CD4-positive, alpha-beta memory T cell (primary cell): ENCODE measurements around the gene SMIM45.

Source experiments
- CTCF ChIA-PET: fragments of 350-600 bp; sonication (Branson Sonifier 250); formaldehyde crosslinking; loops from one replicate; lab custom pipeline; 2021; ENCODE audit warnings: inconsistent platforms; ENCODE audit not compliant: partially characterized antibody; lab: Charles Lee
- POLR2A ChIA-PET: fragments of 350-600 bp; sonication (Branson Sonifier 250); formaldehyde crosslinking; loops from one replicate; lab custom pipeline; 2021; ENCODE audit not compliant: partially characterized antibody; lab: Charles Lee
- DNase-seq, 5 donors: peaks; one replicate each; pipeline versions ENCODE4 v3.0.0 to v3.0.0-alpha.2; 2020 to 2022; ENCODE audit warnings: mixed read lengths in 1 of 5
- H3K27ac ChIP-seq: one replicate; pipeline ENCODE4 v1.7.0; 2013; ENCODE audit warnings: low read depth, low read length
- H3K27me3 ChIP-seq: 2 replicates; pipeline ENCODE4 v1.7.0; 2013; ENCODE audit warnings: mild to moderate bottlenecking, low read length, moderate library complexity; ENCODE audit not compliant: insufficient read depth
- H3K36me3 ChIP-seq: 2 replicates; pipeline ENCODE4 v1.7.0; 2013; ENCODE audit warnings: mild to moderate bottlenecking, low read length, moderate library complexity; ENCODE audit not compliant: insufficient read depth
- H3K4me1 ChIP-seq: 2 replicates; pipeline ENCODE4 v1.7.0; 2013; ENCODE audit warnings: mild to moderate bottlenecking, low read length, moderate library complexity; ENCODE audit not compliant: insufficient read depth
- H3K4me3 ChIP-seq, 2 donors: one replicate each; pipeline ENCODE4 v1.7.0; 2013; ENCODE audit warnings: low read length in 2 of 2, mild to moderate bottlenecking in 1 of 2
- H3K9me3 ChIP-seq, 2 donors: one replicate each; pipeline ENCODE4 v1.7.0; 2013; ENCODE audit warnings: low read length in 2 of 2, control low read depth in 1 of 2; ENCODE audit not compliant: control insufficient read depth in 1 of 2
- H3K27ac Mint-ChIP-seq, 7 donors: one replicate each; pipeline ENCODE4 v1.8.0; 2020 to 2021; ENCODE audit warnings: mixed read lengths in 7 of 7, mild to moderate bottlenecking in 6 of 7, inconsistent platforms in 3 of 7, moderate library complexity in 3 of 7
- H3K27me3 Mint-ChIP-seq, 2 donors: one replicate each; pipeline ENCODE4 v1.8.0; 2020 to 2021; ENCODE audit warnings: mixed read lengths in 2 of 2
- H3K36me3 Mint-ChIP-seq, 2 donors: one replicate each; pipeline ENCODE4 v1.8.0; 2020 to 2021; ENCODE audit warnings: mixed read lengths in 2 of 2, inconsistent platforms in 1 of 2, mild to moderate bottlenecking in 1 of 2
- H3K4me1 Mint-ChIP-seq, 4 donors: one replicate each; pipeline ENCODE4 v1.8.0; 2020 to 2021; ENCODE audit warnings: mixed read lengths in 4 of 4, mild to moderate bottlenecking in 1 of 4
- H3K4me3 Mint-ChIP-seq, 8 donors: one replicate each; pipeline ENCODE4 v1.8.0; 2020 to 2021; ENCODE audit warnings: mixed read lengths in 8 of 8, mild to moderate bottlenecking in 7 of 8, moderate library complexity in 6 of 8, inconsistent platforms in 3 of 8
- H3K9me3 Mint-ChIP-seq, 8 donors: one replicate each; pipeline ENCODE4 v1.8.0; 2020 to 2021; ENCODE audit warnings: mixed read lengths in 8 of 8, mild to moderate bottlenecking in 5 of 8, inconsistent platforms in 3 of 8, moderate library complexity in 1 of 8
- intact Hi-C: fragments of 100-400 bp; cut with micrococcal nuclease; formaldehyde crosslinking; loops from one replicate; pipeline ENCODE4 v1.15.1; 2023

SMIM45 gene

DNA sequence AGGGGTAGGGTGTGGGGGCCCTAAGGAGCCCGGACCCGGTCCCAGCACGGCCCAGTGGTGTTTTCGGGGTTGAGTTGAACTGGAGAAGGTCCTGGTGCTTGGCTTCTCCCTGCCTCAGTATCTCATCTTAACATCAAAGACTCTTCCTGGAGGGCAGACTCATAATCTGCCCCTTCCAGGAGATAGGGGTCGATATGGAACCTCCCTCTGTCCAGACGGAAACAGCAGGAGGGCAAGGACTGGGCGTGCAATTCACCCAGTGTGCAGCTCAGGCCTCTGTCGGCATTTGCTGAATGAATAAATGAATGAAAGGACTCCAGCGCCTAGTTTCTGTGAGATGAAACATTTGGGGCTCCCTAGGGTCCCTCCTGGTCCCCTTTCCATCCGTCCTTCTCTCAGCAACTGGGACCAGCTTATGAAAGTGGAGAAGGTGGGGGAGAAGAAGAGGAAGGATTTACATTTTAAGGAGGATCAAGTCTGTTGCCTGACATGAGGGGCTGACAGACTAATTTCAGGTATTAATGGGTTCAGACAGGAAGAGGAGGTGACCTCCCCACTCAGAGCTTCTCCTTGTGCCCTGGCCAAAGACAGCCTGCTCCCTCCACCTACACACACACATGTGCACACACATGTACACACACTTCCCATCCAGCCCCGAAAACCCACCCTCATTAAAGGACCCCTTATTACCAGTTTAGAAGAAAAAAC lies 36.0 kb upstream of the SMIM45 start:
- Histone ChIP-seq H3K27ac (no peak overlapping the region), H3K4me3 (no peak overlapping the region), H3K36me3 (no peaks in the 10 kb centered on the region), H3K9me3 (no peaks in the 10 kb centered on the region), H3K27me3 (peaks cover 20% of the 10 kb centered on the region), H3K4me1 (peaks cover 33% of the 10 kb centered on the region)
- H3K4me1 Mint-ChIP-seq = peaks cover 8 to 40% (median 20%) of the 10 kb centered on the region in 4 donors
- peak overlapping the region in 3 of 7 donors; percentile 43 to 60 (median 60) for H3K27ac Mint-ChIP-seq
- intact Hi-C loops = loop anchor here (1.0 kb wide), 1 partner anchor 84 kb away; no protein-coding TSS in a partner anchor
- no peaks in the 10 kb centered on the region for H3K36me3 Mint-ChIP-seq
- H3K9me3 Mint-ChIP-seq = no peaks in the 10 kb centered on the region
- H3K4me3 Mint-ChIP-seq = peak overlapping the region; percentile 8 to 59 (median 44)
- peaks cover 16 to 25% of the 10 kb centered on the region in 2 donors for H3K27me3 Mint-ChIP-seq
- ChIA-PET POLR2A (interaction anchor here (1.0 to 5.8 kb wide), 3 partner anchors 10 to 135 kb away, joined by 3 to 50 read pairs (median 23); partner anchors contain the start of gene TNFRSF13C), CTCF (interaction anchor here (1.0 to 1.8 kb wide), 2 partner anchors 10 to 11 kb away, joined by 5 to 6 read pairs; partner anchors contain the start of gene TNFRSF13C)
- no peak for DNase-seq

DNA sequence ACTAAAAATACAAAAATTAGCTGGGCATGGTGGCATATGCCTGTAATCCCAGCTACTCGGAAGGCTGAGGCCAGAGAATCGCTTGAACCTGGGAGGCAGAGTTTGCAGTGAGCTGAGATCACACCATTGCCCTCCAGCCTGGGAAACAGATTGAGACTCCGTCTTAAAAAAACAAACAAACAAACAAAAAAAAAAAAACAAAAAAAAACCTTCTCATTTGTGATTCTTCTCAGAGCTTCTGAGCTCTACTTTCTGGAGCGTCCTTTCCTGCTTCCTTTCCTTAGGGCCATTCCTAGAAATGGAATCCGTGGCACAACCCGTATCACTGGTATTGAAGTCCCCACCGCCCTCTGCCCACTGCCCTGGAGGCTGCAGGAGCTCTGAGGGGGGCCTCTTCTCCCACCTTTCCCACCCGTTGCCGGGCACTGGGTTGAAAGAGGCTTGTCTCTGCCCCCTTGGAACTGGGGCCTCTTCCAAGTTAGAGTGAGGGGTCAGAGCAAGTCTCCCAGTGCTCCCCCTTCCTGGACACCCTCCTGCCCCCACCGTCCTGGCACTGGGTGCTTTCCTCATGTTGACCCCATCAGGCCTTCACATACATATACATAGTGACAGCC lies 35.1 kb upstream of the SMIM45 start:
- intact Hi-C loops = no loop called here
- POLR2A ChIA-PET = interaction anchor here (1.0 to 5.8 kb wide), 4 partner anchors 8 to 136 kb away, joined by 3 to 50 read pairs (median 15); partner anchors contain the start of gene TNFRSF13C
- Histone ChIP-seq H3K27me3 (peaks cover 16% of the 10 kb centered on the region), H3K4me3 (no peak overlapping the region), H3K36me3 (no peaks in the 10 kb centered on the region), H3K4me1 (peaks cover 28% of the 10 kb centered on the region), H3K9me3 (no peaks in the 10 kb centered on the region), H3K27ac (no peak overlapping the region)
- no peaks in the 10 kb centered on the region for H3K36me3 Mint-ChIP-seq
- no peak for DNase-seq
- peak overlapping the region in 1 of 8 donors; percentile 54 for H3K4me3 Mint-ChIP-seq
- H3K9me3 Mint-ChIP-seq = no peaks in the 10 kb centered on the region
- H3K27ac Mint-ChIP-seq = no peak overlapping the region
- CTCF ChIA-PET = interaction anchor here (1.0 to 1.8 kb wide), 2 partner anchors 9 to 10 kb away, joined by 5 to 6 read pairs; partner anchors contain the start of gene TNFRSF13C
- peaks cover 6 to 33% (median 17%) of the 10 kb centered on the region in 4 donors for H3K4me1 Mint-ChIP-seq
- peaks cover 12 to 24% of the 10 kb centered on the region in 2 donors for H3K27me3 Mint-ChIP-seq

- Mint-ChIP-seq H3K4me3 (no peak overlapping the region), H3K36me3 (no peaks in the 10 kb centered on the region), H3K9me3 (no peaks in the 10 kb centered on the region), H3K4me1 (peaks cover 6 to 33% (median 17%) of the 10 kb centered on the region in 4 donors), H3K27ac (no peak overlapping the region), H3K27me3 (peaks cover 10 to 18% of the 10 kb centered on the region in 2 donors)
- no peaks in the 10 kb centered on the region for H3K9me3 ChIP-seq
- peaks cover 10% of the 10 kb centered on the region for H3K27me3 ChIP-seq
- ChIA-PET POLR2A (interaction anchor here (1.7 to 5.8 kb wide), 3 partner anchors 8 to 22 kb away, joined by 7 to 50 read pairs (median 23); partner anchors contain the start of gene TNFRSF13C), CTCF (interaction anchor here (1.0 to 1.8 kb wide), 2 partner anchors 8 to 9 kb away, joined by 5 to 6 read pairs; partner anchors contain the start of gene TNFRSF13C)
- intact Hi-C loops = no loop called here
- no peak overlapping the region for H3K27ac ChIP-seq
- no peak overlapping the region for H3K4me3 ChIP-seq
- DNase-seq = no peak
- peaks cover 28% of the 10 kb centered on the region for H3K4me1 ChIP-seq
- no peaks in the 10 kb centered on the region for H3K36me3 ChIP-seq
Measured at GRCh38 chr22:41917375-41917902, 34.5 kb upstream of the SMIM45 start.

DNA sequence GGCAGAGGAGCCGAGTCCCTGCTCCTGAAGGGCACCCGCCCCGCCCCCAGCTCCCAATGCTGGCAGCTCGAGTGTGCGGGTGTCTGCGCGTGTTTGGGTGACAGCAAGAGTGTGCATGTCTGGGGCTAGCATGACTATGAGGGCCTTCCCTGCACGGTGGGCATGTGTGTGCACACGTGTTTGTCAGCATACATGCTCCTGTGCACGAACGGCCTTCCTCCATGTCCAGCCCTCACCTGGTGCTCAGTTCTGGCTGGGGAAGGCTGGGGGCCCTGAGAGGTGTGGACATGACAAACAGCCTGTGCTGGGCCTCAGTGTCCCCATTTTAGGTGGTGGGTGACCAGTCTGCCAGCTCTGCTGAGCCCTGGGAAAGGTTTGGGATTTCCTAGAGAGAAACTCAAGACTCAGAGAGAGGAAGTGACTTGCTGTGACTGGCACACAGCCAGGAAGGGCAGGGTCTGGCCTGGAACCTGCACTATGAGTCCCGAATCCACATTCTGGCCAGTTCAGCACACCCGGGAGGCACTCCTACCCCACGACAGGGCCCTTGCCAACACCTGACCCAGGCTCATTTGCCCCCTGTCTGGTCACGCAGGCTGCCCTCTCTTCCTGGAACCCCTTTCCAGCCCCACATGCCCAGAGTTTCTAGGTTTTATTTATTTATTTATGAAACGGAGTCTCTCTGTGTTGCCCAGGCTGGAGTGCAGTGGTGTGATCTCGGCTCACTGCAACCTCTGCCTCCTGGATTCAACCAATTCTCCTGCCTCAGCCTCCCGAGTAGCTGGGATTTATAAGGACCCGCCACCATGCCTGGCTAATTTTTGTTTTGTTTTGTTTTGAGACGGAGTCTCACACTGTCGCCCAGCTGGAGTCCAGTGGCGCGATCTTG lies 33.8 kb upstream of the SMIM45 start:
- H3K9me3 Mint-ChIP-seq = no peaks in the 10 kb centered on the region
- peak overlapping the region in 4 of 7 donors; percentile 19 to 62 (median 30) for H3K27ac Mint-ChIP-seq
- Histone ChIP-seq H3K27ac (no peak overlapping the region), H3K27me3 (peaks cover 4% of the 10 kb centered on the region), H3K4me1 (peaks cover 28% of the 10 kb centered on the region), H3K9me3 (no peaks in the 10 kb centered on the region), H3K36me3 (no peaks in the 10 kb centered on the region), H3K4me3 (no peak overlapping the region)
- POLR2A ChIA-PET = interaction anchor here (1.7 to 5.8 kb wide), 3 partner anchors 8 to 22 kb away, joined by 7 to 50 read pairs (median 23); partner anchors contain the start of gene TNFRSF13C
- peaks cover 5 to 11% of the 10 kb centered on the region in 2 donors for H3K27me3 Mint-ChIP-seq
- H3K36me3 Mint-ChIP-seq = no peaks in the 10 kb centered on the region
- no peak for DNase-seq
- peak overlapping the region in 7 of 8 donors; percentile 31 to 67 (median 63) for H3K4me3 Mint-ChIP-seq
- intact Hi-C loops = no loop called here
- H3K4me1 Mint-ChIP-seq = peaks cover 6 to 28% (median 17%) of the 10 kb centered on the region in 4 donors
- CTCF ChIA-PET = interaction anchor here (2.1 kb wide), 1 partner anchor 22 kb away, joined by 7 read pairs; no protein-coding TSS in a partner anchor

- no peaks in the 10 kb centered on the region for H3K9me3 Mint-ChIP-seq
- intact Hi-C loops = no loop called here
- CTCF ChIA-PET = interaction anchor here (1.6 to 2.1 kb wide), 2 partner anchors 21 to 173 kb away, joined by 4 to 7 read pairs; no protein-coding TSS in a partner anchor
Measured at GRCh38 chr22:41919357-41920224, 32.4 kb upstream of the SMIM45 start.

More at GRCh38 chr22:41919357-41920224, 32.4 kb upstream of the SMIM45 start:
- peak overlapping the region in 3 of 7 donors; percentile 29 to 53 (median 31) for H3K27ac Mint-ChIP-seq
- Histone ChIP-seq H3K27me3 (no peaks in the 10 kb centered on the region), H3K4me1 (peaks cover 28% of the 10 kb centered on the region), H3K27ac (peak overlapping the region; percentile 29), H3K4me3 (peak overlapping the region; percentile 22 to 34), H3K36me3 (no peaks in the 10 kb centered on the region), H3K9me3 (no peaks in the 10 kb centered on the region)
- peak overlapping the region; percentile 67 to 83 (median 72) for H3K4me3 Mint-ChIP-seq
- POLR2A ChIA-PET = interaction anchor here (0.7 to 5.8 kb wide), 6 partner anchors 8 to 87 kb away, joined by 3 to 50 read pairs (median 6); partner anchors contain the start of gene SREBF2
- H3K4me1 Mint-ChIP-seq = peaks cover 5 to 25% (median 17%) of the 10 kb centered on the region in 4 donors
- peak in 3 of 5 donors; percentile 29 to 50 (median 36) for DNase-seq
- peaks cover 2 to 8% of the 10 kb centered on the region in 2 donors for H3K27me3 Mint-ChIP-seq
- no peaks in the 10 kb centered on the region for H3K36me3 Mint-ChIP-seq
